Measurements from ENCODE around the gene SLC32A1. TPM values are rescaled to one million over a fixed set of nuclear protein-coding genes. Genes with fewer than 3 reads are reported as not detected.

SLC32A1 gene
- total and polyA plus RNA-seq, 2 of the 13 experiments (the other 11 are each of a cell fraction or from before 2014, with no cell fraction given): not detected

GRCh38 chr20:38700926-38701325 lies 23.4 kb upstream of the SLC32A1 start (continued):
- TF ChIP-seq ETS1 (CRISPR knock-in tag; IDR thresholded peaks at IDR 0.05) (no peak), ZFP36L2 (CRISPR knock-in tag; IDR thresholded peaks at IDR 0.05) (no peak), EZH2 (conservative IDR thresholded peaks at IDR 0.05; ENCODE audit: low read depth, low read length) (no peak), SNRNP70 (IDR thresholded peaks at IDR 0.05; ENCODE audit: low read depth, low read length) (no peak), ZNF75D (CRISPR knock-in tag; IDR thresholded peaks at IDR 0.05; ENCODE audit: borderline replicate concordance) (no peak), HHEX (CRISPR knock-in tag; IDR thresholded peaks at IDR 0.05) (no peak)

- Histone ChIP-seq H3K4me3 (replicated peaks in 1 of 3; ENCODE audit: insufficient read depth in 1 of 3, low read depth in 2 of 3, low read length in 3 of 3) (no peak overlapping the region), H3K4me1 (ENCODE audit: insufficient read depth, low read length) (no peaks in the 10 kb centered on the region), H2AFZ (ENCODE audit: low read length) (no peak overlapping the region), H3K79me2 (ENCODE audit: insufficient read depth, low read length) (no peaks in the 10 kb centered on the region), H3K27ac (ENCODE audit: extremely low read length, insufficient read depth, low read length) (no peak overlapping the region), H3K9me3 (ENCODE audit: low read length) (no peaks in the 10 kb centered on the region), H3K36me3 (replicated peaks in 1 of 2; ENCODE audit: control insufficient read depth in 1 of 2, insufficient read depth in 2 of 2, low read length in 2 of 2) (no peaks in the 10 kb centered on the region), H3K27me3 (ENCODE audit: control insufficient read depth in 1 of 2, insufficient read depth in 2 of 2, low read length in 2 of 2) (peaks cover 10 to 67% of the 10 kb centered on the region in 2 experiments), H3K4me2 (ENCODE audit: low read depth, low read length) (no peak overlapping the region), H3K9ac (ENCODE audit: insufficient read depth, low read depth, low read length) (no peak overlapping the region), H4K20me1 (ENCODE audit: insufficient read depth, low read length) (no peaks in the 10 kb centered on the region; the same call in 1 of the 2 replicates)
- 6% methylated on average over 3 of the region's 3 CpGs for WGBS (ENCODE audit: low lambda C conversion rate)
- DNase-seq (ENCODE audit: low spot score) (no peak), ATAC-seq (no peak), FAIRE-seq (no peak)
- intact Hi-C loops (cut with micrococcal nuclease; ENCODE audit: unreplicated experiment) (no loop called here), in situ Hi-C loops (cut with HindIII; ENCODE audit: extremely low pct_ligation_motif_present, low pct_unique_long_range_greater_than_20kb) (no loop called here)
- no peak for TF ChIP-seq ZEB1 (IDR thresholded peaks at IDR 0.05; ENCODE audit: insufficient replicate concordance, low read depth)
- no peak for TF ChIP-seq NFYB (CRISPR knock-in tag; IDR thresholded peaks at IDR 0.05)
- no peak for TF ChIP-seq ZNF772 (CRISPR knock-in tag; IDR thresholded peaks at IDR 0.05)
- TF ChIP-seq SRSF4 (IDR thresholded peaks at IDR 0.05; ENCODE audit: low read depth, low read length, poor library complexity, severe bottlenecking): no peak
- CTCF ChIA-PET (ENCODE audit: low intra/inter-chr PET ratio, low total read pairs): no interaction called here
- no TSS peak for BruUV-seq (replicated peaks)
- POLR2A ChIA-PET: no interaction called here
Observed at GRCh38 chr20:38703526-38703925, 20.8 kb upstream of the SLC32A1 start.
